Naive thymus-derived CD4-positive, alpha-beta T cell (primary cell): ENCODE results near the gene ACAD10. TPM values are rescaled to one million over a fixed set of nuclear protein-coding genes. Genes with fewer than 3 reads are reported as not detected.
"Not testable (repeated sequence)": the region's sequence is repeated elsewhere in the genome, so short reads cannot be mapped to it uniquely, and the experiment has no call there.

Experiments
- ATAC-seq: fragments of 150-1000 bp; cut with Tn5 transposase; 2 replicates; pipeline ENCODE4 v1.10.0; 2021; ENCODE audit warnings: mild to moderate bottlenecking, moderate library complexity
- CTCF ChIA-PET: fragments of 350-600 bp; sonication (Branson Sonifier 250); formaldehyde crosslinking; loops from one replicate; lab custom pipeline; 2021; ENCODE audit warnings: antibody characterized with exemption; lab: Charles Lee
- POLR2A ChIA-PET: fragments of 350-600 bp; sonication (Branson Sonifier 250); formaldehyde crosslinking; loops from one replicate; lab custom pipeline; 2021; ENCODE audit warnings: antibody characterized with exemption, inconsistent platforms; lab: Charles Lee
- DNase-seq, 9 donors: peaks; one replicate each; pipeline versions ENCODE4 v3.0.0 to v3.0.0-alpha.2; 2020 to 2022; ENCODE audit warnings: mixed read lengths in 1 of 9
- H3K27ac ChIP-seq: one replicate; pipeline ENCODE4 v1.7.0; 2013; ENCODE audit warnings: mild to moderate bottlenecking, low read depth, low read length, moderate library complexity
- H3K27me3 ChIP-seq, 2 donors: one replicate each; pipeline ENCODE4 v1.7.0; 2013; ENCODE audit warnings: low read length in 2 of 2, mild to moderate bottlenecking in 2 of 2, moderate library complexity in 2 of 2; ENCODE audit not compliant: control insufficient read depth in 2 of 2, insufficient read depth in 2 of 2
- H3K36me3 ChIP-seq, 3 experiments: 1 replicate in 2 of 3; 2 replicates in 1 of 3; pipeline ENCODE4 v1.7.0; 2013; ENCODE audit warnings: low read length in 3 of 3, mild to moderate bottlenecking in 3 of 3, moderate library complexity in 1 of 3; ENCODE audit not compliant: insufficient read depth in 3 of 3, control insufficient read depth in 2 of 3
- H3K4me1 ChIP-seq, 2 donors: one replicate each; pipeline ENCODE4 v1.7.0; 2013; ENCODE audit warnings: low read length in 2 of 2, mild to moderate bottlenecking in 2 of 2, moderate library complexity in 1 of 2; ENCODE audit not compliant: control insufficient read depth in 2 of 2, insufficient read depth in 2 of 2
- H3K4me3 ChIP-seq: 2 replicates; pipeline ENCODE4 v1.7.0; 2013; ENCODE audit warnings: mild to moderate bottlenecking, low read length
- H3K9me3 ChIP-seq, 3 experiments: 1 replicate in 2 of 3; 2 replicates in 1 of 3; pipeline ENCODE4 v1.7.0; 2013; ENCODE audit warnings: low read length in 3 of 3; ENCODE audit not compliant: control insufficient read depth in 2 of 3
- H3K27ac Mint-ChIP-seq, 9 donors: one replicate each; pipeline ENCODE4 v1.8.0; 2020 to 2022; ENCODE audit warnings: mixed read lengths in 9 of 9, mild to moderate bottlenecking in 8 of 9, moderate library complexity in 5 of 9, inconsistent platforms in 2 of 9
- H3K27me3 Mint-ChIP-seq, 5 donors: one replicate each; pipeline ENCODE4 v1.8.0; 2021 to 2022; ENCODE audit warnings: mixed read lengths in 5 of 5, mild to moderate bottlenecking in 1 of 5
- H3K36me3 Mint-ChIP-seq, 5 donors: one replicate each; pipeline ENCODE4 v1.8.0; 2020 to 2022; ENCODE audit warnings: mixed read lengths in 5 of 5, mild to moderate bottlenecking in 3 of 5, inconsistent platforms in 1 of 5
- H3K4me1 Mint-ChIP-seq, 7 donors: one replicate each; pipeline ENCODE4 v1.8.0; 2020 to 2022; ENCODE audit warnings: mixed read lengths in 7 of 7, mild to moderate bottlenecking in 3 of 7, inconsistent platforms in 1 of 7
- H3K4me3 Mint-ChIP-seq, 10 donors: one replicate each; pipeline ENCODE4 v1.8.0; 2020 to 2022; ENCODE audit warnings: mild to moderate bottlenecking in 10 of 10, mixed read lengths in 10 of 10, moderate library complexity in 6 of 10, inconsistent platforms in 2 of 10
- H3K9me3 Mint-ChIP-seq, 11 donors: one replicate each; pipeline ENCODE4 v1.8.0; 2020 to 2022; ENCODE audit warnings: mixed read lengths in 11 of 11, mild to moderate bottlenecking in 4 of 11, inconsistent platforms in 1 of 11, moderate library complexity in 1 of 11
- intact Hi-C, 2 donors: fragments of 100-400 bp; cut with micrococcal nuclease; formaldehyde crosslinking; loops; one replicate each; pipeline ENCODE4 v1.15.1; 2023
- polyA plus RNA-seq, 2 donors: library from polyadenylated mRNA; unstranded; fragments of 300-500 nt; fragmentation: Illumina TruSeq; gene quantifications; one replicate each; pipeline ENCODE4 v1.2.3, GENCODE V29; 2021
- total RNA-seq, 6 experiments: library from RNA in 5 of 6; stranded (reverse) in 5 of 6; gene quantifications; 1 replicate in 5 of 6; 2 replicates in 1 of 6; pipeline ENCODE4 v1.2.3 and lab custom pipeline; 2021 to 2026

Gene ACAD10
- total and polyA plus RNA-seq, 7 experiments from 2014 or later, result 10.4 to 65.3 (median 31.3) TPM

DNA sequence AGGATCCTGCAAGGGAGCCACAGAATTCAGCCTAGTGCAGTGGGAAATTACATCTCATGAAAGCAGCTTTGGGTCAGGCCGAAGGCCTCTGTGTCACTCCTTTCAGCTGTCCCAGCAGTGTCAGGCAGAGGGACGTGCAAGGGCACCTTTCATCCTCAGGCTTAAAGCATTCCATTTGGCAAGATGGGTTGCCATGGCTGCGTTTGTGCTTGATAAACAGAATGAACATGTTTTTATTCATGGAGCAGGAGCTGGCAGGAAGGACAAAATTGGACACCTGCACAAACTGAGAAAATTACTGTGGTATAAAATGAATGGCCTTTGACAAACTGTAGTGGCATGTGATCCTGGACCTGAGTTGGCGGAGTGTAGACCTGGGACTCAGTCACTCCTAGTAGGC, 29.4 kb downstream of the ACAD10 start:
- Histone ChIP-seq H3K27ac (no peak overlapping the region), H3K4me1 (no peaks in the 10 kb centered on the region), H3K27me3 (no peaks in the 10 kb centered on the region), H3K4me3 (no peak overlapping the region), H3K36me3 (peaks cover 0 to 59% (median 4%) of the 10 kb centered on the region in 3 experiments), H3K9me3 (no peaks in the 10 kb centered on the region)
- peaks cover 0 to 2% (median 0%) of the 10 kb centered on the region in 11 donors for H3K9me3 Mint-ChIP-seq
- no peaks in the 10 kb centered on the region for H3K4me1 Mint-ChIP-seq
- no peak overlapping the region for H3K4me3 Mint-ChIP-seq
- intact Hi-C loops, result no loop called here
- ChIA-PET CTCF (no interaction called here), POLR2A (no interaction called here)
- peaks cover 4 to 38% (median 14%) of the 10 kb centered on the region in 5 donors for H3K36me3 Mint-ChIP-seq
- DNase-seq, result no peak
- H3K27me3 Mint-ChIP-seq, result no peaks in the 10 kb centered on the region
- peak overlapping the region in 2 of 9 donors; percentile 62 to 63 for H3K27ac Mint-ChIP-seq
- no peak for ATAC-seq

GRCh38 chr12:111719316-111719715, 33.5 kb downstream of the ACAD10 start:
- H3K4me3 ChIP-seq, POLR2A ChIA-PET, H3K4me1 Mint-ChIP-seq, H3K27me3 ChIP-seq, H3K27ac Mint-ChIP-seq, intact Hi-C loops, H3K9me3 Mint-ChIP-seq, H3K9me3 ChIP-seq, H3K27me3 Mint-ChIP-seq, ATAC-seq, DNase-seq, CTCF ChIA-PET, H3K27ac ChIP-seq, H3K4me1 ChIP-seq, H3K4me3 Mint-ChIP-seq: not testable (repeated sequence)
- H3K36me3 ChIP-seq, result peaks cover 0 to 42% (median 6%) of the 10 kb centered on the region in 3 experiments
- H3K36me3 Mint-ChIP-seq, result peaks cover 4 to 29% (median 11%) of the 10 kb centered on the region in 5 donors

DNA sequence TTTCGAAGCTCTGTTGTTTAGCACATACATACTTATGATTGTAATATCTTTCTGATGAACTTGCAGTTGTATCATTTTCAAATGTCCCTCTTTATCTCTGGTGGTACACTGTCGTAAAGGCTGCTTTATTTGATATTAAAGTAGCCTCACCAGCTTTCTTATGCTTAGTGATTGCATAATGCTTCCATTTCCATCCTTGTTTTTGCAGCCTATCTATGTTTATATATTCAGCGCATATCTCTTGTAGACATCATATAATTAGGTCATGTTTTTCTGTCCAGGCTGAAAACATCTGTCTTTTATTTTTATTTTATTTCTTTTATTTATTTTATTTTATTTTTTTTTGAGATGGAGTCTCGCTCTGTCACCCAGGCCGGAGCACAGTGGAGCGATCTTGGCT, 34.6 kb downstream of the ACAD10 start:
- intact Hi-C loops, result no loop called here
- POLR2A ChIA-PET, result no interaction called here
- no peak overlapping the region for H3K4me3 ChIP-seq
- Mint-ChIP-seq H3K4me3 (no peak overlapping the region), H3K36me3 (peaks cover under 1 to 30% (median 12%) of the 10 kb centered on the region in 5 donors), H3K27ac (peak overlapping the region in 1 of 9 donors; percentile 9), H3K9me3 (no peaks in the 10 kb centered on the region), H3K27me3 (no peaks in the 10 kb centered on the region), H3K4me1 (no peaks in the 10 kb centered on the region)
- CTCF ChIA-PET, result no interaction called here
- H3K4me1 ChIP-seq, result no peaks in the 10 kb centered on the region
- ATAC-seq, result no peak
- no peak overlapping the region for H3K27ac ChIP-seq
- no peak for DNase-seq
- peaks cover 0 to 36% (median 6%) of the 10 kb centered on the region in 3 experiments for H3K36me3 ChIP-seq
- no peaks in the 10 kb centered on the region for H3K9me3 ChIP-seq
- no peaks in the 10 kb centered on the region for H3K27me3 ChIP-seq

DNA sequence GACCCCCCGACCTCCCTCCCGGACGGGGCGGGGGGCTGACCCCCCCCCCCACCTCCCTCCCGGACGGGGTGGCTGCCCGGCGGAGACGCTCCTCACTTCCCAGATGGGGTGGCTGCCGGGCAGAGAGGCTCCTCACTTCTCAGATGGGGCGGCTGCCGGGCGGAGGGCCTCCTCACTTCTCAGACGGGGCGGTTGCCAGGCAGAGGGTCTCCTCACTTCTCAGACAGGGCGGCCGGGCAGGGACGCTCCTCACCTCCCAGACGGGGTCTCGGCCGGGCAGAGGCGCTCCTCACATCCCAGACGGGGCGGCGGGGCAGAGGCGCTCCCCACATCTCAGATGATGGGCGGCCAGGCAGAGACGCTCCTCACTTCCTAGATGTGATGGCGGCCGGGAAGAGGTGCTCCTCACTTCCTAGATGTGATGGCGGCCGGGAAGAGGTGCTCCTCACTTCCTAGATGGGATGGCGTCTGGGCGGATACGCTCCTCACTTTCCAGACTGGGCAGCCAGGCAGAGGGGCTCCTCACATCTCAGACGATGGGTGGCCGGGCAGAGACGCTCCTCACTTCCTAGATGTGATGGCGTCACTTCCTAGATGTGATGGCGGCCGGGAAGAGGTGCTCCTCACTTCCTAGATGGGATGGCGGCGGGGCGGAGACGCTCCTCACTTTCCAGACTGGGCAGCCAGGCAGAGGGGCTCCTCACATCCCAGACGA, 38.0 kb downstream of the ACAD10 start:
- ATAC-seq, H3K9me3 Mint-ChIP-seq, H3K27ac ChIP-seq, DNase-seq, H3K27ac Mint-ChIP-seq, CTCF ChIA-PET, H3K4me1 Mint-ChIP-seq, H3K27me3 Mint-ChIP-seq, H3K4me3 Mint-ChIP-seq, H3K4me3 ChIP-seq, H3K4me1 ChIP-seq, intact Hi-C loops, H3K27me3 ChIP-seq, H3K9me3 ChIP-seq: not testable (repeated sequence)
- peaks cover 0 to 29% (median 2%) of the 10 kb centered on the region in 3 experiments for H3K36me3 ChIP-seq
- POLR2A ChIA-PET, result interaction anchor here (0.7 kb wide), 1 partner anchor 30 kb away, joined by 7 read pairs; no protein-coding TSS in a partner anchor
- peaks cover 0 to 33% (median 12%) of the 10 kb centered on the region in 5 donors for H3K36me3 Mint-ChIP-seq

DNA sequence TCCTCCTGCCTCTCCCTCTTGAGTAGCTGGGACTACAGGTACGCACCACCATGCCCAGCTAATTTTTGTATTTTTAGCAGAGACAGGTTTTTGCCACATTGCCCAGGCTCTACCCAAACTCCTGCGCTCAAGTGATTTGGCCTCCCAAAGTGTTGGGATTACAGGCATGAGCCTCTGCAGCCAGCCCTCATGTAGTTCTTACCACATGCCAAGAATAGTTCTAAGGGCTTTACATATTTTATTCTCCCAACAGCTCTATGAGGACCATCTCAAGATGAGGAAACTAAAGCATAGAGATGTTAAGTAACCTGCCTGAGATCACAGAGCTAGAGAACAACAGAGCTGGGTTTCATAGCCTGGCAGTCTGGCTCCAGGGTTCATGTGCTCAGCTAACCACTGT, 42.9 kb downstream of the ACAD10 start:
- H3K9me3 ChIP-seq, result no peaks in the 10 kb centered on the region
- intact Hi-C loops, result no loop called here
- no peak for ATAC-seq
- H3K36me3 ChIP-seq, result peaks cover 0 to 48% (median 0%) of the 10 kb centered on the region in 3 experiments
- H3K4me3 Mint-ChIP-seq, result no peak overlapping the region
- DNase-seq, result no peak
- H3K4me1 Mint-ChIP-seq, result no peaks in the 10 kb centered on the region
- ChIA-PET CTCF (interaction anchor here (0.7 kb wide), 1 partner anchor 37 kb away, joined by 4 read pairs; no protein-coding TSS in a partner anchor), POLR2A (no interaction called here)
- H3K27me3 ChIP-seq, result no peaks in the 10 kb centered on the region
- no peaks in the 10 kb centered on the region for H3K27me3 Mint-ChIP-seq
- peaks cover 9 to 56% (median 12%) of the 10 kb centered on the region in 5 donors for H3K36me3 Mint-ChIP-seq
- no peak overlapping the region for H3K27ac ChIP-seq
- no peak overlapping the region for H3K27ac Mint-ChIP-seq
- H3K4me1 ChIP-seq, result no peaks in the 10 kb centered on the region
- no peaks in the 10 kb centered on the region for H3K9me3 Mint-ChIP-seq
- no peak overlapping the region for H3K4me3 ChIP-seq

- no peaks in the 10 kb centered on the region for H3K9me3 ChIP-seq
- peak overlapping the region in 1 of 10 donors; percentile 21 for H3K4me3 Mint-ChIP-seq
- ChIA-PET CTCF (no interaction called here), POLR2A (no interaction called here)
- intact Hi-C loops, result no loop called here
- no peak overlapping the region for H3K27ac Mint-ChIP-seq
- no peaks in the 10 kb centered on the region for H3K27me3 Mint-ChIP-seq
- no peak for DNase-seq
- ATAC-seq, result no peak
- H3K4me1 Mint-ChIP-seq, result no peaks in the 10 kb centered on the region
- no peaks in the 10 kb centered on the region for H3K9me3 Mint-ChIP-seq
- H3K36me3 Mint-ChIP-seq, result peaks cover 6 to 53% (median 14%) of the 10 kb centered on the region in 5 donors
- H3K27me3 ChIP-seq, result no peaks in the 10 kb centered on the region
- no peak overlapping the region for H3K27ac ChIP-seq
- H3K4me3 ChIP-seq, result no peak overlapping the region
- H3K4me1 ChIP-seq, result no peaks in the 10 kb centered on the region
- H3K36me3 ChIP-seq, result peaks cover 0 to 52% (median 0%) of the 10 kb centered on the region in 3 experiments
Observed at GRCh38 chr12:111730420-111730819, 44.6 kb downstream of the ACAD10 start.

GRCh38 chr12:111732786-111733185, 46.9 kb downstream of the ACAD10 start:
- H3K27ac Mint-ChIP-seq, result peak overlapping the region in 1 of 9 donors; percentile 44
- no peaks in the 10 kb centered on the region for H3K9me3 Mint-ChIP-seq
- no peaks in the 10 kb centered on the region for H3K4me1 Mint-ChIP-seq
- Histone ChIP-seq H3K9me3 (no peaks in the 10 kb centered on the region), H3K36me3 (peaks cover 0 to 64% (median 4%) of the 10 kb centered on the region in 3 experiments), H3K4me1 (no peaks in the 10 kb centered on the region), H3K4me3 (no peak overlapping the region), H3K27me3 (no peaks in the 10 kb centered on the region), H3K27ac (no peak overlapping the region)
- no peak overlapping the region for H3K4me3 Mint-ChIP-seq
- intact Hi-C loops, result no loop called here
- DNase-seq (no peak), ATAC-seq (no peak)
- ChIA-PET POLR2A (no interaction called here), CTCF (no interaction called here)
- H3K27me3 Mint-ChIP-seq, result no peaks in the 10 kb centered on the region
- H3K36me3 Mint-ChIP-seq, result peaks cover 9 to 60% (median 18%) of the 10 kb centered on the region in 5 donors
